Colonic mucosa (tissue), 4 donors: ENCODE data around the gene LXN. TPM values are rescaled to one million over a fixed set of nuclear protein-coding genes. Genes with fewer than 3 reads are reported as not detected.

Experiments
- DNase-seq: peaks from one replicate; pipeline ENCODE4 v3.0.0-alpha.2; 2020
- H3K27ac ChIP-seq: fragments of 200-600 bp; one replicate; pipeline ENCODE4 v1.8.0; 2021
- H3K27me3 ChIP-seq: fragments of 200-600 bp; one replicate; pipeline ENCODE4 v1.8.0; 2021
- H3K36me3 ChIP-seq: fragments of 200-600 bp; one replicate; pipeline ENCODE4 v1.8.0; 2021
- H3K4me1 ChIP-seq: fragments of 200-600 bp; one replicate; pipeline ENCODE4 v1.8.0; 2021; ENCODE audit warnings: mild to moderate bottlenecking
- H3K4me3 ChIP-seq: fragments of 200-600 bp; one replicate; pipeline ENCODE4 v1.8.0; 2021
- H3K9ac ChIP-seq, 2 donors: one replicate each; pipeline ENCODE4 v1.7.0; 2013; ENCODE audit warnings: control low read depth in 2 of 2, low read depth in 2 of 2, low read length in 2 of 2
- H3K9me3 ChIP-seq: fragments of 200-600 bp; one replicate; pipeline ENCODE4 v1.8.0; 2021
- CTCF ChIP-seq: fragments of 200-600 bp; IDR thresholded peaks from one replicate; pipeline ENCODE4 v1.8.0; 2022; ENCODE audit warnings: antibody characterized with exemption, mild to moderate bottlenecking
- intact Hi-C: fragments of 100-400 bp; cut with DNase I; formaldehyde crosslinking; loops from one replicate; pipeline ENCODE4 v1.14.1; 2022
- total RNA-seq, 2 donors: library from RNA; stranded (reverse); fragmentation: NEBNext Ultra II Directional in 1 of 2; extraction: Animal tissue kit (Norgen Biotek cat#: 25700) in 1 of 2; gene quantifications; one replicate each; pipeline ENCODE4 v1.2.1, GENCODE V29; 2021
- donor health status: healthy.
- donor health status: DM: no; HTN: no; CAD: no.
- donor health status: DM: no; HTN: no; CAD: no.

LXN gene, protein sequence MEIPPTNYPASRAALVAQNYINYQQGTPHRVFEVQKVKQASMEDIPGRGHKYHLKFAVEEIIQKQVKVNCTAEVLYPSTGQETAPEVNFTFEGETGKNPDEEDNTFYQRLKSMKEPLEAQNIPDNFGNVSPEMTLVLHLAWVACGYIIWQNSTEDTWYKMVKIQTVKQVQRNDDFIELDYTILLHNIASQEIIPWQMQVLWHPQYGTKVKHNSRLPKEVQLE
- total RNA-seq, result 10 to 100 TPM; 22.6 to 55.8 TPM

- H3K9me3 ChIP-seq, result no peaks in the 10 kb centered on the region
- peak within 1 kb of the TSS; percentile 72 to 90 for H3K9ac ChIP-seq
- DNase-seq, result peak; percentile 95
- H3K27ac ChIP-seq, result peak within 1 kb of the TSS; percentile 94
- intact Hi-C loops, result loop anchor here (5.0 kb wide), 1 partner anchor 40 kb away; no protein-coding TSS in a partner anchor
- H3K4me1 ChIP-seq, result no peaks in the 10 kb centered on the region
- no peaks in the 10 kb centered on the region for H3K27me3 ChIP-seq
- peak; percentile 66 for TF ChIP-seq CTCF
- no peaks in the 10 kb centered on the region for H3K36me3 ChIP-seq
- H3K4me3 ChIP-seq, result peak within 1 kb of the TSS; percentile 64
Observed at GRCh38 chr3:158672215-158673176, at the start of gene LXN. LXN (minus strand) TSS chr3:158672648; CDS start chr3:158672478, 170 bp downstream.

- H3K4me1 ChIP-seq, result peaks cover 30% of the 10 kb centered on the region
- no peaks in the 10 kb centered on the region for H3K9me3 ChIP-seq
- intact Hi-C loops, result no loop called here
- TF ChIP-seq CTCF, result no peak
- H3K36me3 ChIP-seq, result no peaks in the 10 kb centered on the region
- H3K27ac ChIP-seq, result peak overlapping the region; percentile 96
- H3K27me3 ChIP-seq, result no peaks in the 10 kb centered on the region
- H3K9ac ChIP-seq, result no peak overlapping the region
- H3K4me3 ChIP-seq, result no peak overlapping the region
- DNase-seq, result no peak
Observed at GRCh38 chr3:158722108-158722507, 49.7 kb upstream of the LXN start.

DNA sequence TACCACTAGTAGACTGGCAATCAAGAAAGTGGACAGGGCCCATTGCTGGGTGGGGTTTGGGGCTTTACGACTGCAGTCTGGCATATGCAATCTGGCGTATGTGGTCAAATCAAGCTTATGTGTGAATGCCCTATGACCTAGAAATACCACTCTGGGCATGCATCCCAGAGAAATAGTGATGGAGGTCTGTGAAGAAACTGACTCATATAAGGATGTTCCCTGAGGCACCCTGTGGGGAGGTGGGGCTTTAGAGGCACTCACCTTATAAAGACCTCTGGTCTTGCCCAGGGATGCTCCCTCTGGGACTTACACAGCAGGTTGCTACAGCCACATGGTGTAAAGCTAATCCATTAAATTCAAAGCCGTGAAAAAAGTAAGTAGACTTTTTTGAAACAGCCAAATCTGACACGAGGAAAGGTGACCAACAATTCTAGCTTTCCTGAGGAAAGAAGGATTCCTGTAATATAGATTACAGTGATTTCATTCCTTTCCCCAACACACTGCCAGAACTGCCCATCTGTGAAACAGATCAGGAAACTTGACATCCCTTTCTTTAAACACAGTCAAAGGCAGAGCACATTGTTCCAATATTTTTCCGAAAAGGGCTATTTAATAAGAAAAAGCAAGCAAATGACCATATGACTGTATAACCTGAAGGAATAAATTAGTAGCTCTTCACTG lies 46.2 kb upstream of the LXN start:
- no peak overlapping the region for H3K9ac ChIP-seq
- no peaks in the 10 kb centered on the region for H3K36me3 ChIP-seq
- no peaks in the 10 kb centered on the region for H3K9me3 ChIP-seq
- TF ChIP-seq CTCF, result no peak
- no peak overlapping the region for H3K27ac ChIP-seq
- peaks cover 2% of the 10 kb centered on the region for H3K4me1 ChIP-seq
- intact Hi-C loops, result no loop called here
- H3K27me3 ChIP-seq, result no peaks in the 10 kb centered on the region
- DNase-seq, result peak; percentile 50
- no peak overlapping the region for H3K4me3 ChIP-seq

- TF ChIP-seq CTCF, result no peak
- DNase-seq, result no peak
Observed at GRCh38 chr3:158717576-158717975, 45.1 kb upstream of the LXN start.

GRCh38 chr3:158713094-158713499 lies 40.6 kb upstream of the LXN start:
- TF ChIP-seq CTCF, result no peak
- no peaks in the 10 kb centered on the region for H3K9me3 ChIP-seq
- H3K4me1 ChIP-seq, result no peaks in the 10 kb centered on the region
- no peaks in the 10 kb centered on the region for H3K27me3 ChIP-seq
- H3K36me3 ChIP-seq, result no peaks in the 10 kb centered on the region
- no peak overlapping the region for H3K9ac ChIP-seq
- no peak overlapping the region for H3K4me3 ChIP-seq
- DNase-seq, result peak; percentile 72
- H3K27ac ChIP-seq, result peak overlapping the region; percentile 32
- intact Hi-C loops, result loop anchor here (5.0 kb wide), 1 partner anchor 41 kb away; the partner anchor contains the start of gene LXN

More at GRCh38 chr3:158717576-158717975, 45.1 kb upstream of the LXN start:
- Histone ChIP-seq H3K27me3 (no peaks in the 10 kb centered on the region), H3K9ac (no peak overlapping the region), H3K36me3 (no peaks in the 10 kb centered on the region), H3K4me1 (no peaks in the 10 kb centered on the region), H3K27ac (no peak overlapping the region), H3K4me3 (no peak overlapping the region), H3K9me3 (no peaks in the 10 kb centered on the region)
- intact Hi-C loops, result no loop called here
